HepG2 (cell line): ENCODE measurements around the gene GSPT1. TPM values are rescaled to one million over a fixed set of nuclear protein-coding genes. Genes with fewer than 3 reads are reported as not detected.

ENCODE experiments used
- AGO1 ChIP-seq: fragments of 200-400 bp; formaldehyde crosslinking; IDR thresholded peaks from 2 replicates; pipeline ENCODE4 v1.6.1; 2017; ENCODE audit warnings: mild to moderate bottlenecking, low read depth, low read length, moderate library complexity; ENCODE audit not compliant: poor library complexity, severe bottlenecking
- GTF3A ChIP-seq: sonication (generic); formaldehyde crosslinking; conservative IDR thresholded peaks from 2 replicates; pipeline ENCODE4 v1.4.0; 2020; ENCODE audit warnings: mild to moderate bottlenecking, missing genetic modification reagents
- NFRKB ChIP-seq: fragments of 450-650 bp; IDR thresholded peaks from 2 replicates; pipeline ENCODE4 v1.6.1; 2017
- REPIN1 ChIP-seq: sonication (generic); formaldehyde crosslinking; IDR thresholded peaks from 2 replicates; pipeline ENCODE4 v1.8.0; 2022; ENCODE audit warnings: missing genetic modification reagents, low read depth, mild to moderate bottlenecking, borderline replicate concordance
- SIN3A ChIP-seq: IDR thresholded peaks from 2 replicates; pipeline ENCODE4 v1.6.1; 2011; ENCODE audit warnings: low read depth, mild to moderate bottlenecking, control low read depth, low read length, borderline replicate concordance
- SMC3 ChIP-seq: IDR thresholded peaks from 2 replicates; pipeline ENCODE4 v1.6.1; 2011; ENCODE audit warnings: low read length, improper control_type of control experiment
- ZFP41 ChIP-seq: sonication (generic); formaldehyde crosslinking; IDR thresholded peaks from 2 replicates; pipeline ENCODE4 v1.4.0; 2020; ENCODE audit warnings: mild to moderate bottlenecking, missing genetic modification reagents, borderline replicate concordance
- ZNF326 ChIP-seq: sonication (generic); formaldehyde crosslinking; IDR thresholded peaks from 2 replicates; pipeline ENCODE4 v1.4.0; 2020; ENCODE audit warnings: missing genetic modification reagents, borderline replicate concordance
- ZNF776 ChIP-seq: sonication (generic); formaldehyde crosslinking; IDR thresholded peaks from 2 replicates; pipeline ENCODE4 v1.4.0; 2020; ENCODE audit warnings: mild to moderate bottlenecking, missing genetic modification reagents
- ZSCAN20 ChIP-seq: sonication (generic); formaldehyde crosslinking; IDR thresholded peaks from 2 replicates; pipeline ENCODE4 v1.4.0; 2020; ENCODE audit warnings: missing genetic modification reagents, mild to moderate bottlenecking, borderline replicate concordance
- ZSCAN9 ChIP-seq: IDR thresholded peaks from 2 replicates; pipeline ENCODE4 v1.6.1; 2016; ENCODE audit warnings: borderline replicate concordance
- polyA plus RNA-seq, 8 experiments: library from polyadenylated mRNA; depleted of rRNA in 3 of 8; stranded (reverse) in 7 of 8; unstranded in 1 of 8; fragments of >200 nt; fragmentation: Illumina TruSeq in 4 of 8; extraction: Trizol in 4 of 8; gene quantifications; 2 replicates each; pipeline versions ENCODE4 v1.2.1 to v1.2.3, GENCODE V29; 2011 to 2016; ENCODE audit warnings: low read depth in 4 of 8, missing spikeins in 1 of 8, mixed read lengths in 1 of 8; ENCODE audit not compliant: insufficient read depth in 1 of 8
- total RNA-seq, 5 experiments: library from RNA; depleted of rRNA; stranded (reverse); fragments of >200 nt; fragmentation: Illumina TruSeq; extraction: Trizol; gene quantifications; 2 replicates each; pipeline ENCODE4 v1.2.3, GENCODE V29; 2016; ENCODE audit warnings: low read depth in 1 of 5
- TF ChIP-seq, protein P1 (sequence below): sonication (generic); formaldehyde crosslinking; IDR thresholded peaks from 2 replicates; pipeline ENCODE4 v1.5.0; 2020; ENCODE audit warnings: missing genetic modification reagents, mild to moderate bottlenecking, borderline replicate concordance
- TF ChIP-seq, protein P2 (sequence below): IDR thresholded peaks from 2 replicates; pipeline ENCODE4 v1.6.1; 2016; ENCODE audit warnings: missing genetic modification reagents, missing compliant biosample characterization
- TF ChIP-seq, protein P3 (sequence below): sonication (generic); formaldehyde crosslinking; IDR thresholded peaks from 2 replicates; pipeline ENCODE4 v1.4.0; 2020; ENCODE audit warnings: mild to moderate bottlenecking, missing genetic modification reagents, borderline replicate concordance
- TF ChIP-seq, protein P4 (sequence below): sonication (generic); formaldehyde crosslinking; IDR thresholded peaks from 2 replicates; pipeline ENCODE4 v1.4.0; 2020; ENCODE audit warnings: missing genetic modification reagents; ENCODE audit errors: not compliant biosample characterization
- TF ChIP-seq, protein P5 (sequence below): sonication (generic); formaldehyde crosslinking; IDR thresholded peaks from 2 replicates; pipeline ENCODE4 v1.5.0; 2020; ENCODE audit warnings: missing genetic modification reagents
- TF ChIP-seq, protein P6 (sequence below): sonication (generic); formaldehyde crosslinking; IDR thresholded peaks from 2 replicates; pipeline ENCODE4 v1.5.0; 2020; ENCODE audit warnings: mild to moderate bottlenecking, missing genetic modification reagents, borderline replicate concordance

The GSPT1 gene
- total and polyA plus RNA-seq, 2 of the 13 experiments (the other 11 are each of a cell fraction or from before 2014, with no cell fraction given): 120 to 316 TPM

DNA sequence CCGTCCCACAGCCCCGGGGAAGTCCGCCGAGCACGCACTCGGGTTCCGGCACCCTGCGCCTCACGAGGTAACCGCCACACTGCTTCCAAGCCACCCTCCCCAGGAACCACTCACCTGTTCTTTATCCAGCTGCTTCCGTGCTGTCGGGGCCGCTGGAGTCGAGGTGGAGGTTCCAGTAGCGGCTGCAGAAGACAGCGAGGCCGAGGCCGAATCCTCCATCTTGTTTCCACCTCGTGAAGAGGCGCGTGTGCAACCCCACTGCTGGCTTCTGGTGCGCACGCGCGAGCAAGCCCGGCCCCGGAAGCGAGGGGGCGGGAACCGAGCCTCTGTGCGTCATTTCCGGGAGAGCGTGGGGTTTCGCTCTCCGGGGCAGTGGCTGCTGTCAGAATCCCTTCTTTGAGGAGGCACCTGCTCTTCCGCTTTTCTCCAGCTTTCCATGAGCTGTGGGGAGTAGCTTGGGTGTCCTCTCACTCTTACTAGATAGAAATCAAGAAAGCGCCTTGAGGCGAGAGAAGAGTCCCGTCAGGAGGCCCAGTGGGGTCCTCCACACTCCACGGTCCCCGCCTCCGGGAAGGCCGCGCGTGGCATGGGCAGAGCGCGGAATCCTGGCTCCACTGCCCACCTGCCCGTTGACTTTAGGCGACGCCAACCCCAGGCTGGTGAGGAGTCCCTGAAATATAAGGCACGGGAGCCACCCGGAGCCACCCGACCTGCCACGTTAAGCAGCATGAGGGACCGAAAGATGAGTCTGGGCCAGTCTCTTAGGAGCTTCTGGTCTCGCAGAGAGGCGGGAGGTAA, 64.3 kb downstream of the GSPT1 start, which contains the start of gene RSL1D1 (continued):
- peak; percentile 99 for TF ChIP-seq SIN3A
- TF ChIP-seq, protein P1, sequence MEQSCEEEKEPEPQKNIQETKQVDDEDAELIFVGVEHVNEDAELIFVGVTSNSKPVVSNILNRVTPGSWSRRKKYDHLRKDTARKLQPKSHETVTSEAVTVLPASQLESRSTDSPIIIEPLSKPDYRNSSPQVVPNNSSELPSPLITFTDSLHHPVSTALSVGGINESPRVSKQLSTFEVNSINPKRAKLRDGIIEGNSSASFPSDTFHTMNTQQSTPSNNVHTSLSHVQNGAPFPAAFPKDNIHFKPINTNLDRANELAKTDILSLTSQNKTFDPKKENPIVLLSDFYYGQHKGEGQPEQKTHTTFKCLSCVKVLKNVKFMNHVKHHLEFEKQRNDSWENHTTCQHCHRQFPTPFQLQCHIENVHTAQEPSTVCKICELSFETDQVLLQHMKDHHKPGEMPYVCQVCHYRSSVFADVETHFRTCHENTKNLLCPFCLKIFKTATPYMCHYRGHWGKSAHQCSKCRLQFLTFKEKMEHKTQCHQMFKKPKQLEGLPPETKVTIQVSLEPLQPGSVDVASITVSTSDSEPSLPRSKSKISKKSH (CRISPR knock-in tag): peak; percentile 92
- TF ChIP-seq, protein P2, sequence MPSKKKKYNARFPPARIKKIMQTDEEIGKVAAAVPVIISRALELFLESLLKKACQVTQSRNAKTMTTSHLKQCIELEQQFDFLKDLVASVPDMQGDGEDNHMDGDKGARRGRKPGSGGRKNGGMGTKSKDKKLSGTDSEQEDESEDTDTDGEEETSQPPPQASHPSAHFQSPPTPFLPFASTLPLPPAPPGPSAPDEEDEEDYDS: peak; percentile 94
- TF ChIP-seq NFRKB: peak; percentile 91
- TF ChIP-seq, protein P3, sequence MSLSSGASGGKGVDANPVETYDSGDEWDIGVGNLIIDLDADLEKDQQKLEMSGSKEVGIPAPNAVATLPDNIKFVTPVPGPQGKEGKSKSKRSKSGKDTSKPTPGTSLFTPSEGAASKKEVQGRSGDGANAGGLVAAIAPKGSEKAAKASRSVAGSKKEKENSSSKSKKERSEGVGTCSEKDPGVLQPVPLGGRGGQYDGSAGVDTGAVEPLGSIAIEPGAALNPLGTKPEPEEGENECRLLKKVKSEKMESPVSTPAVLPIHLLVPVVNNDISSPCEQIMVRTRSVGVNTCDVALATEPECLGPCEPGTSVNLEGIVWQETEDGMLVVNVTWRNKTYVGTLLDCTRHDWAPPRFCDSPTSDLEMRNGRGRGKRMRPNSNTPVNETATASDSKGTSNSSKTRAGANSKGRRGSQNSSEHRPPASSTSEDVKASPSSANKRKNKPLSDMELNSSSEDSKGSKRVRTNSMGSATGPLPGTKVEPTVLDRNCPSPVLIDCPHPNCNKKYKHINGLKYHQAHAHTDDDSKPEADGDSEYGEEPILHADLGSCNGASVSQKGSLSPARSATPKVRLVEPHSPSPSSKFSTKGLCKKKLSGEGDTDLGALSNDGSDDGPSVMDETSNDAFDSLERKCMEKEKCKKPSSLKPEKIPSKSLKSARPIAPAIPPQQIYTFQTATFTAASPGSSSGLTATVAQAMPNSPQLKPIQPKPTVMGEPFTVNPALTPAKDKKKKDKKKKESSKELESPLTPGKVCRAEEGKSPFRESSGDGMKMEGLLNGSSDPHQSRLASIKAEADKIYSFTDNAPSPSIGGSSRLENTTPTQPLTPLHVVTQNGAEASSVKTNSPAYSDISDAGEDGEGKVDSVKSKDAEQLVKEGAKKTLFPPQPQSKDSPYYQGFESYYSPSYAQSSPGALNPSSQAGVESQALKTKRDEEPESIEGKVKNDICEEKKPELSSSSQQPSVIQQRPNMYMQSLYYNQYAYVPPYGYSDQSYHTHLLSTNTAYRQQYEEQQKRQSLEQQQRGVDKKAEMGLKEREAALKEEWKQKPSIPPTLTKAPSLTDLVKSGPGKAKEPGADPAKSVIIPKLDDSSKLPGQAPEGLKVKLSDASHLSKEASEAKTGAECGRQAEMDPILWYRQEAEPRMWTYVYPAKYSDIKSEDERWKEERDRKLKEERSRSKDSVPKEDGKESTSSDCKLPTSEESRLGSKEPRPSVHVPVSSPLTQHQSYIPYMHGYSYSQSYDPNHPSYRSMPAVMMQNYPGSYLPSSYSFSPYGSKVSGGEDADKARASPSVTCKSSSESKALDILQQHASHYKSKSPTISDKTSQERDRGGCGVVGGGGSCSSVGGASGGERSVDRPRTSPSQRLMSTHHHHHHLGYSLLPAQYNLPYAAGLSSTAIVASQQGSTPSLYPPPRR: peak; percentile 73
- TF ChIP-seq, protein P4, sequence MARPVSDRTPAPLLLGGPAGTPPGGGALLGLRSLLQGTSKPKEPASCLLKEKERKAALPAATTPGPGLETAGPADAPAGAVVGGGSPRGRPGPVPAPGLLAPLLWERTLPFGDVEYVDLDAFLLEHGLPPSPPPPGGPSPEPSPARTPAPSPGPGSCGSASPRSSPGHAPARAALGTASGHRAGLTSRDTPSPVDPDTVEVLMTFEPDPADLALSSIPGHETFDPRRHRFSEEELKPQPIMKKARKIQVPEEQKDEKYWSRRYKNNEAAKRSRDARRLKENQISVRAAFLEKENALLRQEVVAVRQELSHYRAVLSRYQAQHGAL (CRISPR knock-in tag): no peak
- TF ChIP-seq, protein P5, sequence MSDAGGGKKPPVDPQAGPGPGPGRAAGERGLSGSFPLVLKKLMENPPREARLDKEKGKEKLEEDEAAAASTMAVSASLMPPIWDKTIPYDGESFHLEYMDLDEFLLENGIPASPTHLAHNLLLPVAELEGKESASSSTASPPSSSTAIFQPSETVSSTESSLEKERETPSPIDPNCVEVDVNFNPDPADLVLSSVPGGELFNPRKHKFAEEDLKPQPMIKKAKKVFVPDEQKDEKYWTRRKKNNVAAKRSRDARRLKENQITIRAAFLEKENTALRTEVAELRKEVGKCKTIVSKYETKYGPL: no peak
- TF ChIP-seq, protein P6, sequence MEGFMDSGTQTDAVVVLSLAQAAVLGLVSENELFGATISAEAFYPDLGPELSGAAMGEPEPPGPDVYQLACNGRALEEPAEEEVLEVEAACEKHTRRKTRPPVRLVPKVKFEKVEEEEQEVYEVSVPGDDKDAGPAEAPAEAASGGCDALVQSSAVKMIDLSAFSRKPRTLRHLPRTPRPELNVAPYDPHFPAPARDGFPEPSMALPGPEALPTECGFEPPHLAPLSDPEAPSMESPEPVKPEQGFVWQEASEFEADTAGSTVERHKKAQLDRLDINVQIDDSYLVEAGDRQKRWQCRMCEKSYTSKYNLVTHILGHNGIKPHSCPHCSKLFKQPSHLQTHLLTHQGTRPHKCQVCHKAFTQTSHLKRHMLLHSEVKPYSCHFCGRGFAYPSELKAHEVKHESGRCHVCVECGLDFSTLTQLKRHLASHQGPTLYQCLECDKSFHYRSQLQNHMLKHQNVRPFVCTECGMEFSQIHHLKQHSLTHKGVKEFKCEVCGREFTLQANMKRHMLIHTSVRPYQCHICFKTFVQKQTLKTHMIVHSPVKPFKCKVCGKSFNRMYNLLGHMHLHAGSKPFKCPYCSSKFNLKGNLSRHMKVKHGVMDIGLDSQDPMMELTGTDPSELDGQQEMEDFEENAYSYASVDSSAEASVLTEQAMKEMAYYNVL: peak; percentile 77
- no peak for TF ChIP-seq ZNF326
- no peak for TF ChIP-seq SMC3
- 0 out of 2 replicates have a peak, but pooled peaks have one; percentile 34 for TF ChIP-seq ZFP41 (CRISPR knock-in tag)
- no peak for TF ChIP-seq ZSCAN20 (CRISPR knock-in tag)
- TF ChIP-seq REPIN1 (CRISPR knock-in tag): peak; percentile 76
- peak; percentile 85; the same call in 1 of the 2 replicates for TF ChIP-seq ZSCAN9 (CRISPR knock-in tag)
- peak; percentile 89 for TF ChIP-seq AGO1
- no peak for TF ChIP-seq ZNF776 (CRISPR knock-in tag)
- peak; percentile 99; the same call in 1 of the 2 replicates for TF ChIP-seq GTF3A (CRISPR knock-in tag)
